IMR-90 (cell line): ENCODE results near the gene PSME4. TPM values are rescaled to one million over a fixed set of nuclear protein-coding genes. Genes with fewer than 3 reads are reported as not detected.

Source experiments
- ATAC-seq: fragments of 200-7000 bp; cut with Tn5 transposase; 2 replicates; pipeline ENCODE4 v1.9.1; 2020; ENCODE audit warnings: low read depth, mild to moderate bottlenecking, moderate library complexity
- BruUV-seq: library from RNA; stranded (reverse); fragments of 400-500 nt; replicated peaks from 2 replicates; lab custom pipeline; 2021; lab: Mats Ljungman, UMichigan
- CTCF ChIA-PET: fragments of 300-600 bp; formaldehyde crosslinking; extraction: SDS; loops from one replicate; lab custom pipeline; 2021; ENCODE audit warnings: antibody characterized with exemption; lab: Yijun Ruan, JAX
- POLR2A ChIA-PET: fragments of 300-600 bp; sonication (Branson Sonifier 250); formaldehyde crosslinking; loops from one replicate; lab custom pipeline; 2022; ENCODE audit warnings: antibody characterized with exemption; ENCODE audit not compliant: unreplicated experiment; lab: Charles Lee
- DNase-seq: peaks from one replicate; pipeline ENCODE4 v3.0.0; 2013
- H2AFZ ChIP-seq: replicated peaks from 2 replicates; pipeline ENCODE3; 2013; ENCODE audit warnings: low read length, mild to moderate bottlenecking; ENCODE audit not compliant: poor library complexity
- H2AK5ac ChIP-seq: 2 replicates; pipeline ENCODE4 v1.6.1; 2013; ENCODE audit warnings: low read depth, low read length, inconsistent platforms
- H2AK9ac ChIP-seq: replicated peaks from 2 replicates; pipeline ENCODE3; 2013; ENCODE audit warnings: mild to moderate bottlenecking, low read depth, low read length, moderate library complexity; ENCODE audit not compliant: poor library complexity
- H2BK120ac ChIP-seq: 2 replicates; pipeline ENCODE4 v1.6.1; 2013; ENCODE audit warnings: low read depth, low read length, inconsistent platforms
- H2BK15ac ChIP-seq: 3 replicates; pipeline ENCODE4 v1.6.1; 2013; ENCODE audit warnings: low read depth, low read length, inconsistent platforms
- H2BK20ac ChIP-seq: 2 replicates; pipeline ENCODE4 v1.6.1; 2013; ENCODE audit warnings: low read depth, mild to moderate bottlenecking, inconsistent platforms, low read length, moderate library complexity
- H2BK5ac ChIP-seq: 2 replicates; pipeline ENCODE4 v1.6.1; 2013; ENCODE audit warnings: mild to moderate bottlenecking, low read depth, low read length, inconsistent platforms; ENCODE audit not compliant: poor library complexity, severe bottlenecking
- H3K14ac ChIP-seq: replicated peaks from 2 replicates; pipeline ENCODE4 v1.6.1; 2013; ENCODE audit warnings: low read depth, low read length, inconsistent platforms
- H3K18ac ChIP-seq: 2 replicates; pipeline ENCODE4 v1.6.1; 2013; ENCODE audit warnings: low read depth, low read length, control low read depth
- H3K23ac ChIP-seq: 2 replicates; pipeline ENCODE4 v1.6.1; 2013; ENCODE audit warnings: low read depth, low read length, inconsistent platforms
- H3K27ac ChIP-seq: 2 replicates; pipeline ENCODE4 v1.5.1; 2013; ENCODE audit warnings: mild to moderate bottlenecking, control low read depth, low read length; ENCODE audit not compliant: insufficient read depth
- H3K27me3 ChIP-seq: 2 replicates; pipeline ENCODE4 v1.6.1; 2013; ENCODE audit warnings: low read length; ENCODE audit not compliant: control insufficient read depth, insufficient read depth
- H3K36me3 ChIP-seq: 2 replicates; pipeline ENCODE4 v1.6.1; 2013; ENCODE audit warnings: low read length, mixed read lengths; ENCODE audit not compliant: control insufficient read depth, insufficient read depth
- H3K4ac ChIP-seq: 2 replicates; pipeline ENCODE4 v1.6.1; 2013; ENCODE audit warnings: low read depth, low read length, inconsistent platforms
- H3K4me1 ChIP-seq: 2 replicates; pipeline ENCODE4 v1.6.1; 2013; ENCODE audit warnings: low read length, mixed read lengths; ENCODE audit not compliant: control insufficient read depth, insufficient read depth
- H3K4me2 ChIP-seq: 2 replicates; pipeline ENCODE4 v1.6.1; 2013; ENCODE audit warnings: low read depth, mild to moderate bottlenecking, control low read depth, low read length, moderate library complexity
- H3K4me3 ChIP-seq: 2 replicates; pipeline ENCODE4 v1.5.1; 2013; ENCODE audit warnings: low read depth, mild to moderate bottlenecking, control low read depth, low read length, moderate library complexity; ENCODE audit not compliant: insufficient read depth
- H3K56ac ChIP-seq: 2 replicates; pipeline ENCODE4 v1.6.1; 2013; ENCODE audit warnings: low read length, inconsistent platforms; ENCODE audit not compliant: insufficient read depth; ENCODE audit errors: extremely low read depth
- H3K79me1 ChIP-seq, 2 experiments: 2 replicates each; pipeline ENCODE4 v1.6.1; 2013; ENCODE audit warnings: low read length in 2 of 2, inconsistent platforms in 1 of 2, low read depth in 1 of 2
- H3K9ac ChIP-seq: 2 replicates; pipeline ENCODE4 v1.6.1; 2013; ENCODE audit warnings: low read depth, low read length, control low read depth
- H3K9me1 ChIP-seq: 2 replicates; pipeline ENCODE4 v1.6.1; 2013; ENCODE audit warnings: low read length, inconsistent platforms; ENCODE audit not compliant: insufficient read depth
- H3K9me3 ChIP-seq: 2 replicates; pipeline ENCODE4 v1.6.1; 2013; ENCODE audit warnings: low read length; ENCODE audit not compliant: control insufficient read depth, insufficient read depth
- H4K20me1 ChIP-seq: 2 replicates; pipeline ENCODE4 v1.6.1; 2013; ENCODE audit warnings: low read length, inconsistent platforms; ENCODE audit not compliant: insufficient read depth
- H4K5ac ChIP-seq: 2 replicates; pipeline ENCODE4 v1.6.1; 2013; ENCODE audit warnings: mild to moderate bottlenecking, low read depth, low read length, control low read depth
- H4K8ac ChIP-seq, 2 experiments: 2 replicates each; pipeline ENCODE4 v1.6.1; 2013; ENCODE audit warnings: low read depth in 2 of 2, low read length in 2 of 2, control low read depth in 1 of 2, inconsistent platforms in 1 of 2
- H4K91ac ChIP-seq: 2 replicates; pipeline ENCODE4 v1.6.1; 2013; ENCODE audit warnings: low read depth, low read length, inconsistent platforms; ENCODE audit not compliant: insufficient read depth
- BHLHE40 ChIP-seq: fragments of 150-350 bp; IDR thresholded peaks from 2 replicates; pipeline ENCODE4 v1.6.1; 2016; ENCODE audit warnings: mild to moderate bottlenecking, low read depth, low read length
- FOS ChIP-seq: fragments of 150-350 bp; IDR thresholded peaks from 2 replicates; pipeline ENCODE4 v1.6.1; 2016; ENCODE audit warnings: low read depth, low read length
- POLR2A ChIP-seq: IDR thresholded peaks from 2 replicates; pipeline ENCODE4 v1.6.1; 2012; ENCODE audit warnings: mild to moderate bottlenecking, low read depth, low read length
- RAD21 ChIP-seq: IDR thresholded peaks from 2 replicates; pipeline ENCODE4 v1.6.1; 2012; ENCODE audit warnings: low read length, improper control_type of control experiment
- RCOR1 ChIP-seq: IDR thresholded peaks from 2 replicates; pipeline ENCODE4 v1.6.1; 2012; ENCODE audit warnings: mild to moderate bottlenecking, low read length, improper control_type of control experiment; ENCODE audit not compliant: insufficient replicate concordance
- WGBS, 2 experiments: methylation state at CpG; one replicate each; pipeline versions ENCODE4 v1.1.5 to v1.1.7; 2013; ENCODE audit warnings: missing lambda C conversion rate in 2 of 2; ENCODE audit not compliant: insufficient read length in 1 of 2; ENCODE audit errors: extremely low coverage in 2 of 2; 5-methylcytosine and 5-hydroxymethylcytosine counted together
- dilution Hi-C: fragments of 300-500 bp; cut with HindIII; formaldehyde crosslinking; loops from one replicate; pipeline ENCODE4 v1.14.3; 2018; ENCODE audit warnings: low sequenced_read_pairs; ENCODE audit not compliant: unreplicated experiment
- in situ Hi-C: fragments of 300-500 bp; cut with MboI; formaldehyde crosslinking; loops from 3 replicates; pipeline ENCODE4 v1.14.3; 2019; ENCODE audit warnings: low sequenced_read_pairs, inconsistent platforms, mixed read lengths
- intact Hi-C: fragments of 100-400 bp; cut with micrococcal nuclease; formaldehyde crosslinking; loops from 2 replicates; pipeline ENCODE4 v1.10.0; 2022
- polyA plus RNA-seq, 3 experiments: library from polyadenylated mRNA; depleted of rRNA; stranded (reverse); fragments of >200 nt; gene quantifications; 2 replicates each; pipeline ENCODE4 v1.2.3, GENCODE V29; 2012; ENCODE audit warnings: low replicate concordance in 1 of 3
- total RNA-seq: library from RNA; depleted of rRNA; stranded (reverse); fragments of >200 nt; gene quantifications from 2 replicates; pipeline ENCODE4 v1.2.3, GENCODE V29; 2012

The PSME4 gene
- total and polyA plus RNA-seq, 2 of the 4 experiments (the other 2 are of a cell fraction): 28.2 to 61.3 TPM

- Histone ChIP-seq H3K79me1 (no peaks in the 10 kb centered on the region; a peak in 2 of 4 replicates), H3K14ac (no peak overlapping the region), H3K27me3 (no peaks in the 10 kb centered on the region), H2BK120ac (no peak overlapping the region), H2AFZ (no peak overlapping the region), H2BK15ac (no peak overlapping the region), H3K4me2 (no peak overlapping the region), H4K5ac (no peak overlapping the region), H3K36me3 (no peaks in the 10 kb centered on the region), H3K4me3 (no peak overlapping the region), H4K8ac (no peak overlapping the region), H2AK9ac (no peak overlapping the region), H3K9me3 (no peaks in the 10 kb centered on the region), H3K18ac (no peak overlapping the region), H3K9ac (no peak overlapping the region), H3K4me1 (no peaks in the 10 kb centered on the region), H2BK5ac (no peak overlapping the region), H4K20me1 (no peaks in the 10 kb centered on the region), H3K9me1 (peaks cover 5% of the 10 kb centered on the region; the same call in 1 of the 2 replicates), H3K23ac (no peak overlapping the region), H2AK5ac (no peak overlapping the region), H3K56ac (no peak overlapping the region), H3K27ac (no peak overlapping the region), H2BK20ac (no peak overlapping the region), H4K91ac (no peak overlapping the region), H3K4ac (no peak overlapping the region)
- peak; percentile 12 for DNase-seq
- TF ChIP-seq FOS (no peak), RAD21 (no peak), BHLHE40 (no peak), RCOR1 (no peak), POLR2A (no peak)
- no TSS peak for BruUV-seq
- ChIA-PET CTCF (interaction anchor here (0.6 kb wide), 1 partner anchor 44 kb away, joined by 3 read pairs; no protein-coding TSS in a partner anchor), POLR2A (no interaction called here)
- intact Hi-C loops (no loop called here), in situ Hi-C loops (no loop called here), dilution Hi-C loops (no loop called here)
- ATAC-seq: no peak
- no CpG with 5 or more reads among the region's 3 CpGs for whole genome bisulfite sequencing, 2 experiments
Observed at GRCh38 chr2:54000524-54000923, 29.7 kb upstream of the PSME4 start.
